Islet of Langerhans (tissue), 1 donor: ENCODE data around the gene ALDOB.

ENCODE experiments used
- FAIRE-seq: peaks from one replicate; lab custom pipeline; 2011; peaks lifted over from hg19 to GRCh38; lab: Jason Lieb, UNC

ALDOB gene

DNA sequence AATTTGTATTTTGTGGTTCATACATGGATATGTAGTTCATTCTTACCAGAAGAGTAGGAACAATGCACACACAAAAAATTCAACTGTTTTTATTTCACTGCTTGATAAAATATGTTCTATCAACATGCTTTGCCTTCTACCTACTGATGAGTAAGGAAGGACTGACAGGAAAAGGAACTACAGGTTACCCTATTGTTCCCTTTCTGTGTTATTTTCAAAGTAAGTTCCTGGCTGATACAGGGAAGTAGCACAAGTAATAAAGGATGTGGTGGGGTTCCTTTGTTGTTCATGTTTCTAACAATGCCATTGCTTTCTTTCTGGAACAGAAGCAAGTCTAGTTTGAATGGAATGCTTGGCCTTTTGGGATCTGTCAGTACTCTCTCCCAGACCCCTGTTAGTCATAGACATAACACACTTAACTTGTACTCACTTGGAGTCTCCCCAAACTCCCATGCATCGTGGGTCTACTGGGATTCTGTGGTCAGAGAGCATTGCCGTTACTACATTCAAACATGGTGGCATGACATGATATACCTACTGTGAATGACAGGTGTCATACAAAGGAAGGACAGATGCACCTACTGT is 20.2 kb upstream of the ALDOB start:
- FAIRE-seq, result no peak

DNA sequence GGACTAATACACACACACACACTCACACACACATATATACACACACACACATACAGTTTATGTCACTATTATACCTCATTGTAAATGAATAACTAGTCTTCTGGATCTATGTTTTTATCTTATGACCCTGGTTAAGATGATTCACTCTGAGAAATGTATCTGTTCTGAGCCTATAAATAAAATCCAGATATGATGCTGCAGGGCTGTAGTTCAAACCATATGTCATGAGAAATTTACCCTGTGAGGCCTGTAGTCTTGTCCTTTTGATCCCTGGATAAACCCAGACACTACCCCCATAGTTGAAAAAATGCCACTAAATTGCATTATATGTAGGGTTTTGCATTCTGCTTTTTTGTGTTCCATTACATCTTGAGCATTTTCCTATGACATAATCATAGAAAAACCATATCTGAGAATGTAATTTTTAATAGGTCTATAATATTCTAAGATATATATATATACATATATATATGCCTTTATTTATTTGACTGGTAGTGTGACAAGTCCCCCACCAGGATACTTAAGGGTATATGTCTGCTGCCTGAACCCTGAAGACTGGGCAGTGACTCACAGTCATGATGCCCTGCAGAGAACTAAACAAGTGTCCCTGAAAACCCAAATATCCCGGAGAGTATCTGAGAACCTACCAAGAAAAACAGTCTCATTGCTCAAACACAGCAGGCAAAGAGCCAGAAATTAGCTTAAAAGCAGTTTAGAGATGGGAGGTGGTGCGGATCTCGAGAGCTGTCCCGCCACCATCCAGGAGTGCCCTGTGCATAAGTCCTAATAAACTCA is 18.4 kb upstream of the ALDOB start:
- FAIRE-seq, result no peak

DNA sequence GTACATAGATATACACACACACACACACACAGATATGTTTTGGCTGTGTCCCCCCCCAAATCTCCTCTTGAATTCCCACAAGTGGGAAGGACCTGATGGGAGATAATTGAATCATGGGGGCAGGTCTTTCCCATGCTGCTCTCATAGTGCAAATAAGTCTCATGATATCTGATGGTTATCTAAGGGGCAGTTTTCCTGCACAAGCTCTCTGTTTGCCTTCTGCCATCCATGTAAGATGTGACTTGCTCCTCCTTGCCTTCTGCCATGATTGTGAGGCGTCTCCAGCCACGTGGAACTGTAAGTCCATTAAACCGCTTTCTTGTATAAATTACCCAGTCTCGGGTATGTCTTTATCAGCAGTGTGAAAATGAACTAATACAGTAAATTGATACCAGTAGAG is 15.9 kb upstream of the ALDOB start:
- FAIRE-seq, result no peak

DNA sequence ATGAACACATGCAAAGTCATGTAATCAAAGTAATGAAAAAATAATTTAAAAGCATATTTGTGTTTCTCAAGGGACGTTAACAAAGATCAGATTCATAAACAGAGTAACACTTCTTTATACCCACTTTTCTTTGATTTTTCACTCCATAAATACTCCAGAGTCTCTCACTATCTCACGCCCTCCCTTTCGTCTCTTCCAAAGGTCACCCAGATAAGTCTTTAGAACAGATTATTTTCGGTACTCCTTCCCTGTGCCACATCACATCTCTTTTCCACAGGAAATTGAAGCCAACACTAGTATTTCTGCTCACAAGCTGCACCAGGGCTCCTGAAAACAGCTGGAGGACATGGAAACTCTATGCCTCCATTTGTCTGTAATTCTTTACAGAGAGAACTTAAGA is 15.4 kb upstream of the ALDOB start:
- no peak for FAIRE-seq

DNA sequence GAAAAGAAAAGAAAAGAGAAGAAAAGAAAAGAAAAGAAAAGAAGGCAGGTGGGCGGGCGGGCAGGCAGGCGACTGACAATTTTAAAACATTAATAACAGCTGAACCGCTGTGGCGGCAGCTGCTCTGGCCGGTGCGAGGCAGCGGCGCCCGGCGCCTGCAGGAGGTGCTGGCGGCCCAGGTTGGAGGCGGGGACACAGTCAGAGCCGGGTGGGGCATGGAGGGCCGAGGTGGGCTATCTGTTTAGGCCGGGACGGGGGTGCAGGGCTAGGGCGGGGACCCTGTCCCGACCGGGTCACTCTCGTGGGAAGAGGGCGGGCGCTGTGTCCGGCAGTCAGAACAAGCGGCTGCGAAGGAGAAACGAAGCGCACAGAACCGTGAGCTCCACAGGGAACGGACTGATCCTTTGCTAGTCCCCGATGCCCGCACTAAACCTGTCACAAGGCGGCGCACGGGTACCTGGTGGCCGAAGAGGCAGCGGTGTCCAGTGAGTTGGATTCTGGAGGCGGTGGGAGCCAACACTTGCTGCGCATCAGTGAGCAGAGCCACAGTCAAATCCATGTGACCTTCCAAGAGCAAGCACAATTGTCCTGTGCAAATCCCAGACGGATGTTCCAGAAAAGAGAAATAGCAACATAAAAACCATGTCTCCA is 13.6 kb upstream of the ALDOB start:
- FAIRE-seq, result no peak

DNA sequence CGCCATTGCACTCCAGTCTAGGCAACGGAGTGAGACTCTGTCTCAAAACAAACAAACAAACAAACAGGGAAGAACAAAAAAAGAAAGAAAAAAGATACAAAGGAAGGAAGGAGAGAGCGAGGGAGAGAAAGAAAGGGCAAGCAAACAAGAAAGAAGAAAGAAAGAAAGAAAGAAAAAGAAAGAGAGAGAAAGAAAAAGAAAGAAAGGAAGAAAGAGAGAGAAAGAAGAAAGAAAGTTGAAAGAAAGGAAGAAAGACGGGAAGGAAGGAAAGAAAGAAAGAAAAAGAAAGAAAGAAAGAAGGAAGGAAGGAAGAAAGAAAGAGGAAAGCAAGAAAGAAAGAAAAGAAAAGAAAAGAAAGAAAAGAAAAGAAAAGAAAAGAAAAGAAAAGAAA is 13.1 kb upstream of the ALDOB start:
- no peak for FAIRE-seq

DNA sequence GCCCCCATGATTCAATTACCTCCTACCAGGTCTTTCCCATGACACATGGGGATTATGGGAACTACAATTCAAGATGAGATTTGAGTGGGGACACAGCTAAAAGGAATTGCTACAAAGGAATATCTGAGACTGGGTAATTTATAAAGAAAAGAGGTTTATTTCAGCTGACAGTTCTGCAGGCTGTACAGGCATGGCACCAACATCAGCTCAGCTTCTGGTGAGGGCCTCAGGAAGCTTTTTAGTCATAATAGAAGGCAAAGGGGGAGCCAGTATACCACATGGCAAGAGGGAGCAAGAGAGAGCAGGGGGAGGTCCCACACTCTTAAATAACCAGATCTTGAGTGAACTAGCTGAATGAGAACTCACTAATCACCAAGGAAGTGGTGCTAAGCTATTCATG is 11.2 kb upstream of the ALDOB start:
- FAIRE-seq, result no peak

DNA sequence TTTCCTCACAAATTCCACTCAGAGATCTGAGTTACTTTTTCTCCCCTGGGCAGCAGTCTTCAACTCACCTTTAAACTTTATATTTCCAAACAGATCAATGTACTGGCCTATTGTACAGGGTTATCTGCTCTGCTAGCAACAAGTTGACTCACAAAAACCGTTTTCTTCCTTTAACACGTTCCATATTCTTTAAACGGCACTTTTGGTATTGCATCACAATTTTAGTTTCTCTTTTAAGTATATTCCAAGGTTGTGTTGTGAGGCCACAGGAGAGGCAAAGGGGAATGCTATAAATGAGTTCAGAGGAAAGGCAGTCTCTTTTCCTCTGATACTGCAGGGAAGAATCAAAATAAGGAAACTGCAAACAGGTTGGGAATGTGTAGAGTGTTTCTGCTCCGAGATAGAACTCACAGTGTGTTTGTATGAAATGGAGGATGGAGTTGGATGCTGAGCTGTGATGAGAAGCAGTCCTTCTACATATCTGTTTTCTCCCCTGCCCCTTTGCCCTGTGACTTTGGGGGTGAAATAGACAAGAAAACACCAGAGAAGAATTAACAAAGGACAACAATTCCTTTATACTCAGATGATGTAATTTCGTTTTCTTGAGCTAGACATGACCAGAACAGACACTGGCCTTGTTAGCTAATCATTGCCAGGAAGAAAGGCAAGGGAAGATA is 9.9 kb upstream of the ALDOB start:
- no peak for FAIRE-seq

DNA sequence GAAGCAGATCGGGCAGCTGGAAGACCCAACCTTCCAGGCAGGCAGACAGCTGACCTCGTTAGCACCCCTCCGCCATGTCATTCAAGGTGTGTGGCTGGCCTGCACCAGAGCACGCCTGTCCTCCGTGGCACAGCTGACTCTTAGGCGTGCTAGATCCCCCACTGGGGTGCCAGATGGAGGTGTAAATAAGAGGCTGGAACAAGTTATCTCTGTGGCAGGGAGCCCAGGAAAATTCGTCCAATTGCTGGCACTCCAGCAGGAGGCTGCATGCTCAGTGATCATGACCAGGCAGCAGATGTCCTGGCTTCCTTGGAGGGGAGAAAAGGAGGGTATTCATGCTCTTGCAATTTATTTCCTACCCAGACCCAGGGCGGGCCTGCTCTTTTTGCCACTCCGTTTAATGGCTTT is 7.8 kb upstream of the ALDOB start:
- peak; percentile 97 for FAIRE-seq

DNA sequence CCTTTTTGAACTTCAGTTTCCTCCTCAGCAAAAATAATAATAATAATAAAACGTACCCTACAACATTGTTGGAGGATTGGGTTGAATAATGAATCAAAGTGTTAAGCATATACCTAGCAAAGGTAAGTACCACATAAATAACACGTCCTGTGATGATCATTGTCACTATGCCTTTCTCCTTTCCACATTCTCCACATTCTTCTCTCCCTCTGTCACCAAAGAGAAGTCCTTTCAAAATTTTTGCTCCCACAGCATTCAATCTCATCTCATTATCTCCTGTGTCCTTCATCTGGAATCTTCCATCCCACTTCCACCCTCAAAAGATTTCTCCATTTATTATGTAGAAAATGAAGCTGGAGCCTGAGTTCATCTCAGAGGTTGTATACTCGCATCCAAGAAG is 7.2 kb upstream of the ALDOB start:
- peak; percentile 51 for FAIRE-seq

DNA sequence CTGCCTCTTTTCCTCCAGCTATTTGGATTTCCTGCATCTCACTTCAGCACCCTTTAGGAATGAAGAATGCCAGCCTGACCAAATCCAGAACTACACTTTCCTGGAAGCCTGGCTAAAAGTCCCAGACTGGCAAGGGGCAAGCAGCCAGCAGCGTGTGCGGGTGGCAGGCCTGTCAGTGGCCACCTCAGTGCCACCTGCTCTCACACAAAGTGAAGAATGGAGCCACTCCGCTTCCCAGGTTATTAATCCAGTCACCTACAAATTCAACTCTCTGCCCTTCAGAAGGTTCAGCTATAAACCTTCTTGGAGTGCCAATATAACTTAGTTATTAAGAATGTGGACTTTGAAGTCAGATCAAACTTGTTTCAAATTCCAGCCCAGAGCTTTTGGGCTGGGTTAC is 6.7 kb upstream of the ALDOB start:
- FAIRE-seq, result no peak

DNA sequence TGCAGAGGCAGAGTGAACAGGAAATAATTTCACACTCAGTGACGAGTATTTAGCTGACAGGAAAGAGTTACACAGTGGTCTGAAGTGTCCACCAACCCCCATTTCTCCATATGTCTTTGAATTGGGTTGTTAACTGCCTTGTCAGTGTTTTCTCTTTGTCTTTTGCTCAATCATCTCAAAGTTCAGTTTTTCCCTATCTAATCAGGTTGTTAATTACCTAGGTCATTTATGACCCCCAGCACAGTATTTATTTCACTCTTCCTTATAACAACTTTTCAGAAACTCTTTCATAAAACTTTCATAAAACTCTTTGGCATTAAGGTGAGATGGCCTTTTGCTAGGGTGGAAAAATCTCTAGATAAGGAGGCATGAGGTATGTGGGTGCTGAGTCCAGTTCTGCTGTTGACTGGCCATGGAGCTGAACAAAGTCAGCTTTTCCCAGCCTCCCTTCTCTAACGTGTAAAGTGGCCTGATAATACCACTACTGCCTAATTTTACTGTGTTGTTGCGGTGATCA is 5.2 kb upstream of the ALDOB start:
- FAIRE-seq, result no peak

DNA sequence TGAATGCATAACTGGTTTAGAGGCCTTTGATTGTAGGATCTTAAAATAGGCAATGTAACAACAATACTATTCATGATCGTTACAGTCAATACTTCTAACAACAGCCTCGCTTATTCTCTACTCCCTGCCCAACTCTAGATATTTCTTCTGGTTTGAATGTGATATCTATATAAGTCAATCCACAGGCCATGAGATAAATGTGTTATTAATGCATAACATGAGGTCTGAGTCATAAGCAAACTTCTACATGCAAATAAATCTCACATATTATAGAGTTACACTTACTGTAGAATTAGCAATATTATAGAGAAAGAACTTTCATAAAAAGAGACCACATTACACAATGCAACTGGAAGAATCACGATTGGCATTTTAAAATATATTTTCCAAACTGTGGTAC is 2.9 kb upstream of the ALDOB start:
- FAIRE-seq, result no peak

DNA sequence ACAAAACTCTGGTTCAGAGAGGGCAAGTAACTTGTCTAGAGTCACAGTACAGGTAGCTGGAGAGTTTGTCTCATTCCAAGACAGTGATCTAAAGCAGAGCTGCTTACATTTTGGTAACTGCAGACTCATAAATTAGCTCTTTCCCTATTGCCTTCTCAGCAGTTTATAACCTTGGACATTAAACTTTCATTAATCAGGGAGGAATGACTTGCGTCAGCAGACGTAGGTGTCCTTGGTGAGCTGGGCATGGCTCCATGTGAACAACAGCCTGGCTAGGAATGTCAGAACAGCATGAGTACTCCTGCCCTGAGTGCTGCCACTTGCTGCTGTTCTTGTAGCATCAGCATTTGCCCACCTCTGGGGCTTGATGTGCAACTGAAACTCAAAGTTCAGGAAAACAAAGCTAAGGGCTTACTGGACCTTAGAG is 2.2 kb upstream of the ALDOB start:
- FAIRE-seq, result peak; percentile 100

DNA sequence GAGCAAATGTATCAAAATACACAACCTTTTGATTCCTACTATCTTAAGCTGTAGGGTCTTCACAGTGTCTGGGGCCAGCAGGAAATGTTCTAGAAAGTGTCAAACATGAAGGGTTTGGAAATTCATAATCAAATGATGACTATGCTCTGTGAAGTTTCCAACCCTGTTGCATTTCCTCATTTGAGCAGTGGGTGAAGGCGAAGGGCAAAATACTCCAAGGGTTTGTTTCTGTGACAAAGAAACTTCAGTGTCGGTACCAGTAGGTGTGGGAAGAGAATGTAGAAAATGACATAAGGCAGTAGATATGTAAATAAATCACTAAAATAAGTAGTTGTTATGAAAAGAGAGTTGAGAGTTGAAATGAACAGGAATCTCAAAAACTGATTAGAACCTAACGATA is 576 bp downstream of the ALDOB start:
- peak; percentile 93 for FAIRE-seq

DNA sequence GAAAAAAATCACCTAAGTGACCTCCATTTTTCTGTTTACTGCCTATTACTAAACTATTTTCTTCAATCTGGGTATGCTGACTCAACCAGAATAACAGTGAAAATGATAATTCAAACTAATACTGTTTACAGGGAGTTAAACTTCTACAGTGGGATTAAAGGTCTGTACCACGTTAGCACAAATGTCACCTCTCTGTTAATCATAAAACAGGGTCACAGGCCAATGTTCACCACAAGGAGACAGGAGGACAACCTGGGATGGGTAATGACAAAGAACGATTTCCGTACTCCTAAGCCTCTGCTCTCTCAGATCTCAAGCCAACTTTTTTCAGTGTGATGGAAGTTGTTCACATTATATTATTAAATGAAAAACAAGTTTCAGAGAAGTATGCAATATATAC is 2.3 kb downstream of the ALDOB start:
- FAIRE-seq, result no peak

DNA sequence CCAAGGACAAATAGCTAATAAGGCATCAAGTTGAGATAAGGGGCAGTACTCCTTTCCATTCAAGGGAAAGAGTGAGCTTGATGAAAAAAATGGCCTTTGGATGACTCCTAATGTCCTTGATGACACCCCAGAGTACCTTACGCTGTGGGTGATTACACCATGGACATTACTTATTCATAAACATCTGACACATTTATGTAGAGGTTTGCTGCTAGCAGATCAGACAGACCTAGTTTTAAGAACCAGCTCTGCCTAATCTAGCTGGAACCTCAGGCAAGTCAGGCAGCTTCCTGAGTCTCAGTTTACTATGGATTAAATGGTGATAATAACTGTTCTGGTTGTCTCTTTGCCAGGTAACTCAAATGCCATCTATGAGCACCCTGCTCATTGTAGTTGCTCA is 2.8 kb downstream of the ALDOB start:
- no peak for FAIRE-seq

DNA sequence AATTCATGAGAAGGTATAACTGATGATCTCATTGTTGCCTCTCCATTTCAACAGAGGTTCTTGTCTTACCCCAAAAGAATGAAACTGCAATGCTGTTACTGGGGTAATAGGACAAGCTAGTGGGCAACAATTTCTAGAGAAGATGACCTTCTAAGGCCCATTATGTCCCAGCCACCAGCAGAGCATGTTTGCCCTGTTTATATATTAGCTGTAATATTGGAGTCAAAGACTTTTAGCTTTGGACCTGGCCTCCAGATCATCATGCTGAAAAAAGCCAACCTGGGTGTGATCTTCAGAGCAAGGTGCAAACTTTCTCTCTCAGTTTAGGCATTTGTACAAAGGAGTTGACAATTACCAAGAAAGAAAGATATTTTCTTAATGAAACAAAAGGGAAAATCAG is 3.4 kb downstream of the ALDOB start:
- no peak for FAIRE-seq

DNA sequence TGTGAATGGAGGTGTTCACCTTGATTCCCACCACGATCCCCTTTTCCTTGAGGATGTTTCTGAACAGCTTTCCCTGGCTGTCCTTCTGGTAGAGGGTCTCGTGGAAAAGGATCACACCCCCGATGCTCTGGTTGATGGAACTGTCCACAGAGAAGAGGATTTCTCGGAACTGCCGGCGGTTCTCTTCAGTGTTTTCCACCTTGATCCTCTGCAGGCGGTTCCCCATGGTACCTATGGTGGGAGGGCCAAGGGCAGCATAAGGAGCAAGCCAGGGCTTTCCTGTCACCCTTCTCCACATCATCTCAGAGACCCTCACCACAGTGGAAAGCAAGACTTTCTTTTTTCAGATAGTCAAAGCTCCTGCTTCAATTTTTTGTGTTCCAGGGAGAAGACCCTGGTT is 5.8 kb downstream of the ALDOB start:
- FAIRE-seq, result no peak

DNA sequence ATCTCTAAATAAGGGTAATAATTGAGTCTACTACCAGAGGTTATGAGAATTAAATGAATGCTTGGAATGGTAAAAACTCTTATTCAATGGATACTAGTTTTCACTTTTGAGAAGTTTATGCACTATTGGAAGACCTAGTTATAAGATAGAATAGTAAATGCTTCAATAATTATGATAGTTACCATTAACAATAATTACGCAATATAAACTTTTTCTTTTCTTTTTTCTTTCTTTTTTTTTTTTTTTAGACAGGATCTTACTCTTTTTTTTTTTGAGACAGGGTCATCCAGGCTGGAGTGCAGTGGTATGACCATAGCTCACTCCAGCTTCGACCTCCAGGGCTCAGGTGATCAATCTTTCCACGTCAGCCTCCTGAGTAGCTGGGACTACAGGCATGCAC is 6.7 kb downstream of the ALDOB start:
- no peak for FAIRE-seq

DNA sequence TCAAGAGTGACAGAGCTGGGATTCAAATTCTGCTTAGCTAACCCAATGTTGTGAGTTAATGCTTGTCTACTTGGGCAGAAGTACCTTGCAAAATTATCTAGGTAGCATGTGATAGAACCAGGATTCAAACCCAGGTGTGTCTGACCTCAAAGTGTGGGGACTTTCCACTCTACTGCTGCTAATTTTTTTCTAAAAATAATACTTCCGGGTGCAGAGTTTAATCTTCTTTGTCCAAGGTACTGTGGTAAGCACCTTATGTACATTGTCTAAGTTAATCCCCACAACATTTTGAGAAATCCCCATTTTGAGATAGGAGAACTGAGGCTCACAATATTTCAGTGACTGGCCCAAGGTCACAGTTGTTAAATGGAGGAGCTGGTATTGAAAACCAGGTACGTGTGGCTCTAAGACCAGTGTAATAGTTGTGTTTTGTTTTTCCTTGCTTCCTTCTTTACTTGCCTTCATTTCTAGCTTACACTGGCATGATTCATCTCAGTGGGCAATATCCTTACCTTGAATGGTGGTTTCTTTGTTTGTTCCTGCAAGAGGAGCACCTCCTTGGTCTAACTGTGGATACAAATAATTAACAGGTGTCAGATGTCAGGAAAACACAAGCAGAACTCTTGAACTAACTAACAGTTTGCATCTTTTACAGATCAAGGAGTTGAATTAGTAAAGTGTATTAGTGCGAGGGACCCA is 7.5 kb downstream of the ALDOB start:
- no peak for FAIRE-seq

DNA sequence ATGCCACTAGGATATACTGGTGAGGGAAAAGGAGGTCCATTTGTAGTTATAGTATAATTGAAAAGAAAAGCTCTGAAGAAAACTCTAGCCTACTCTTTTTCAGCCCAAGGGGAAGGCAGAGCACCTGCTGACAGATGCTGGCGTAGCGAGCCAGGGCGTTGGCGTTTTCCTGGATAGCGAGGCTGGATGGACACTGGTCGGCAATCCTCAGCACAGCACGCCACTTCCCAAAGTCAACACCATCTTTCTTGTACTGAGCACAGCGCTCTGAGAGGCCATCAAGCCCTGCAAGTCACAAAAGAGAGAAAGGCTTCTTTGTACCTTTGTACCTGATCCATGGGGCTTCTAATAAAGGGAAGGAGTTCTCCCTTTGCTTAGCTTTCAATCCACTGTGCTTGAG is 8.2 kb downstream of the ALDOB start:
- FAIRE-seq, result no peak
